GM21528 (cell line): ENCODE data around the gene SFXN5.

Experiments used
- ATAC-seq: cut with Tn5 transposase; IDR thresholded peaks from one replicate; pipeline ENCODE4 v1.9.1; 2021; ENCODE audit warnings: mild to moderate bottlenecking, moderate library complexity; ENCODE audit not compliant: unreplicated experiment, low FRiP score

Gene SFXN5

DNA sequence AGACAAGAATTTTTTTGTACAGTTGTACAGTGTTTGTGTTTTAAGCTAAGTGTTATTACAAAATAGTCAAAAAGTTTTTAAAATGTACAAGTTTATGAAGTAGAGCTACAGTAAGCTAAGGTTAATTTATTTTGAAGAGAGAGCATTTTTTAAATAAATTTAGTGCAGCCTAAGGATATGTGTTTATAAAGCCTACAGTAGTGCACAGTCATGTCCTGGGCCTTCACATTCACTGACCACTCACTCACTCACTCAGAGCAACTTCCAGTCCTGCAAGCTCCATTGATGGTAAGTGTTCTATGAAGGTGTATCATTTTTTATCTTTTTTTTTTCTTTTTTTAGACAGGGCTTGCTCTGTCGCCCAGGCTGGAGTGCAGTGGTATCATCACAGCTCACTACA, 44.2 kb downstream of the SFXN5 start:
- ATAC-seq, result no peak

GRCh38 chr2:73023497-73023896, 48.0 kb downstream of the SFXN5 start:
- no peak for ATAC-seq

DNA sequence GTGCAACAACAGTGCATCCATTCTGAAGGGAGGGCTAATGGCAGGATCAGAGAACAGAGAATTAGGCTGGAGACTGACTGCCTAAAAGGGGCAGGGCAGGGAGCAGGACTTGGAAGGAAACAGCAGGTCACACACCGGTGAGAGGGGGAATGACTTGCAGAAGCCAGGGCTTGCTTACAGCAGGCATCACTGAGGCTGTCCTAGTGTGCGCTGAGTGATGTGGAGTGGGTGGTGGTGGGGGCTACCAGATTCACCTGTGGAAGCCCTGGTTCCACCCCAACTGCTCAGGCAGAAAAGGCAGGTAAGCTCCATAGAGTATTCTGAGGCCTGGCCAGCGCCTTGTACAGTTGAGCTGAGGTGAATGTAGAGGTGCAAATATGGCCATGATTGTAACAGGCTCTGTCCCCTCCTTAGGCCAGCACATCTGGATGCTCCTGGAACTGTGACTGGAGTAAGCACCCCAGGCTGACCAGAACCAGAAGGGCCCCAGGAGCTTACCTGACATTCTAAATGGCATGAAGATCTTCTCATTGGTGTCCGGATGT, 49.4 kb downstream of the SFXN5 start:
- ATAC-seq, result no peak

DNA sequence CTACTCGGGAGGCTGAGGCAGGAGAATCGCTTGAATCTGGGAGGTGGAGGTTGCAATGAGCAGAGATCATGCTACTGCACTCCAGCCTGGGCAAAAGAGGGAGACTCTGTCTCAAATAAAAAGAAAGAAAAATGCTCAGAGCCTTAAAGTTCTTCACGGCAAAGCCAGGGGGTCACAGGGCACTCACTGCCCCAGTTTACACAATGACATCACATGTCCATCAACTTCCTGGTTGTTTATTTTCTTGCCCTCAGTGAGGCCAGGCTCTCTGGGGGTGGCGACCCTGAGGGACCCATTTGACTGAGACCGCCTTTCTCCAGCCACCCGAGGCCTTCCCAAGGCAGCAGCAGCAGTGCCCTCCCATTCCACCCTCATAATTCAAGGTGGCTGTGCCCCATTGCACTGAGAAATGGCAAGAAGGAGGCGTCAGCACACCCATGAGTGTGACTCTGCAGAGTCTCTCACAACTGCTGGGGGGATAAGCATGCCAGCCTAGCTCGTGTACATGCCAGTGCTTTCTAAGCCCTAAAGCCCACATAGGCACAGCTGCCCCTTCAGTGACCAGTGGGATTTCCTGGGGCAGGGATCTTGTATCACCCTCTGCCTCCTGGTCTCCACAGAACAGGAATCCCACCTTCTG, 50.0 kb downstream of the SFXN5 start:
- no peak for ATAC-seq

GRCh38 chr2:73020657-73021370, 50.7 kb downstream of the SFXN5 start:
- ATAC-seq, result no peak

DNA sequence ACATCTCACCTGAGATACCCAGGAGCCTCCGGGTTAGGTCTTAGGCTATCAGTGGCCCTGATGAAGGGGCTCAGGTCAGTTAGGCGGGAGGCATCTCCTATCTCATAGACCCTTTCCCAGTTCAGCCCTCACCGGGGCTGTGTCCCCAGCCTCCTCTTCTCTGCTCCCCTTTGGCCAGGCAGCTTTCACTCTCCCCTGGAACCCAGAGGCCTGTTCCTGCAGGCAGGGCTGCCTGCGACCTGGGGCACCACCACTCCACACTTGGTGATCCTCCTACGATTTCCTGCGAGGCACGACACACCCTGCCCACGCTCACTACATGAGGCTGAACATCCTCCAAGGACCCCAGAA, 51.2 kb downstream of the SFXN5 start:
- no peak for ATAC-seq

- ATAC-seq, result no peak
Measured at GRCh38 chr2:73018188-73018825, 53.2 kb downstream of the SFXN5 start.

DNA sequence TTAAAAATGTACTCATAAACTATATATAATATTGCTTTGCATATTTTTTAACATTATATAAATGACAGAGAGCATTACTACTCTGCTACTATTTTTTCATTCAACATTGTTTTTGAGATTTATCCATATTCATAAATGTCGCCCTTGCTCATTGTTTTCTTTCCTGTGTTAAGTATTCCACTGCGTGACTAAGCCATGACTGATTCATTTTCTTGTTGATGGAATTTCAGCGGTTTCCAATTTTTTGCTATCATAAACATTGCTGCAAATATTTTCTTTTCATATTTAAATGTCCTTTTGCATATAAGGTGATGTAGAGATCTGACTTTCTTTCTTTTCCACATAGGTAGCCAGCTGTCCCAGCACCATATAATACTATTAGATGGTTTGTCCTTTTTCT, 57.6 kb downstream of the SFXN5 start:
- ATAC-seq, result no peak

DNA sequence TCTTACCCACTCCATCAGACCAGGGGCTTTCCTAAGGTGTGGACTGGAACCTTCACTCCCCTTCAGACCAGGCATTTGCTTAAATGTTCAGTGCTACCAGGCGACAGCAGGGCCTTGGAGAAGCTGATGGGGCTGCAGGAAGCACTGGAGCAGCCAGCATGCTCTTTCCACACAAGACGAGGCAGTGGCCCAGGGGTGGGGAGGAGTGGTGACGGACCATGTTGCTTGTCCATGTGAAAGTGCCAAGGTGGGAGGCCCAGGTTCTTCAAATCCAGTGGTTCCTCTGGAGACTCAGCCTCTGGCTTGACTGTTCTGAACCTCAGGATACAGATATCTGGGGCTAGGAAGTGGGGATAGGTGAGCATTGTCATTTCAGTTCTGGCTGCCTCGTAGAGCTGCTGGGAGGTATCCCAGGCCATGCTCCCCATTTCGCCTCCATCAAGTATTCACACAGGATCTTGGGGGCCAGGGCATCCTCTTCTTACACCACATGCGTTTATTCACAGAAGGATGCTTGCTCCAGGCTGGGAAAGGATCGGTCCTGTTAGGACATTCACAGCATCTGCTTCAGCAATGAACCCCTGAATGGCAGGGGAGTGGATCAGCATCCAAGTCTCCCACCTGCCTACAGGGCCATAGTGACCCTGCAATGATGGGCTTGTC, 62.2 kb downstream of the SFXN5 start:
- ATAC-seq, result no peak

GRCh38 chr2:73008766-73009135, 62.8 kb downstream of the SFXN5 start:
- ATAC-seq, result no peak

DNA sequence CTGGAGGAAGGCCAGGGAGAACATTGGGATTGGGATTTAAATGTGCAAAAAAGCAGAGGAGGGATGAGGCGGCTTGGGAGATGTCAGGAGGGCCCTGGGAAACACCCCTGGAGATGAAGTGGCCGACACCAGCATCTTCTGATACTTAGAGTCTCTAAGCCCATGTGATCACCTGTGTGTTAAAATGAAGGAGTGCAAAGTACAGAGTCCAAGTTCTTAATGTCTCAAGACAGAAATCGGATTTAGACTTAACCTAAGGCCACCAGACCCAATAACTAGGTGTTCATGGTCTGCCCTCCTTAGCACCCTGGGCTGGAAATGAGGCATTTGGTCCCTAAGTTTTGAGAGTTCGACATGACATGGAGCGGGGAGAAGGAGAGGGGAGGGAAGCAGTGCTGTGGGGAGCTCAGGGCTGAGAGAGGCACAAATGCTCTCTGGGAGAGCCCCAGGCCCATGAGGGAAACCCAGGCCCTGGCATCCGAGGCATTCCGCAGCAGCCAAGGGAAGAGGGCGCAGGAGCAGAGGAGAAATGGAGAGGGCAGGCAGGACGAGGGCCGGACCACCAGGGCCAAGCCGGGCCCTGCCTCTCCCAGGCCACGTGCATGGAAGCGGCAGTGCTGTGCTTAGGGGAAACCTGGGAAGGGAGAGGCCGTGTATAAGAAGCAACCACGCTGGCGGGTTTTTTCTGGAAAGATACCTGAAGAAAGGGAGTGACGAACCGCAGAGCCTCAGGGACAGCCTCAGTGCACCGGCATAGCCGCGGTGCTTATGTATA, 63.3 kb downstream of the SFXN5 start:
- ATAC-seq, result no peak

- ATAC-seq, result no peak
Measured at GRCh38 chr2:73006969-73007710, 64.4 kb downstream of the SFXN5 start.

DNA sequence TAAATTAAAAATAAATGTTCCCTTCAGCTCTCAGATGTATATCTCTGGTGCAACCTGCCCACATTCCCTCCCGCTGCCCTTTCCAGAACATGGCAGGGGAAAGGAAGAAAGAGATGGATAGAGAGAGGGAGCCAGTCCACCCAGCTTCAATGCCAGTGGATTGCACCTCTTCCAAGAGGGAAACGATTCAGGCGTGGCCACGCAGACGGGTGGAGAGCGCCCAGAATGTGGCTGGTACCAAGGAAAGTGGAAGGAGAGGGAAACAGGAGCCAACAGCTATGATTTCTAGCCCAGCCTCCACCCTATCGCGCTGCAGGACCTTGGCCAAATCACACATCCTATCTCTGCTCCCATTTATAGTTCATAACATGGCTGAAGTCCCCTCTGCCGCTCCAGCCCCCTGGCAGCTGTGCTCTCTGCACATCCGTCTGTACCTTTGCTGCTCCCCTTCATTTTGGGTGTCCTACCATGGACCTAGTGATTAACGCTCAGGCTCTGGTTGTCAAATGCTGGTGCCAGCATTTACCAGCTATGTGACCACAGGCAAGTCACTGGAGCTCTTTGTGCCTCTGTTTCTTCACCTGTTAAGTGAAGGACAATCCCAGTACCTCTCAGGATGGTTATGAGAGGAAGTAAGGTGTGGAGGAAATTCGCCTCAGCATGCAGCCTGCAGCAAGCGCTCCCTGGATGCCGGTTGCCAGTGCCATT, 66.5 kb downstream of the SFXN5 start:
- no peak for ATAC-seq

DNA sequence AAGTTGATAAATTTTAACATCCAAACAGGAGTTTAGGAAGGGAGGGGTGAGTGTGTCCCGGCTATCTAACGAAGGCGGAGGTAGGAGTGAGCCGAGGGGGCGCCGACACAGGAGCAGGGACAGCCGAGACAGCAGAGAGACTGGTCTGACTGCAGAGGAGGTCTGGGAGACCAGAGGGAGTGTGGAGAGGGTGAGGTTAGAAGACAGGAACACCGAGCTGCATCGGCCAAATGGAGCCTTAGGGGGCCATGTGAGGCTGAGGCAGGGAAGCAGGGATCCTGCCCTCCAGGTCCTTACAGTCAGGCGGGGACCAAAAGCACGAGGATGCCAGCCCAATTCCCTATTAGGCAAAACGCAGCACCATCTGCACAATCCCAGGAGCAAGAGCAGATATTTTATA, 67.0 kb downstream of the SFXN5 start:
- no peak for ATAC-seq

DNA sequence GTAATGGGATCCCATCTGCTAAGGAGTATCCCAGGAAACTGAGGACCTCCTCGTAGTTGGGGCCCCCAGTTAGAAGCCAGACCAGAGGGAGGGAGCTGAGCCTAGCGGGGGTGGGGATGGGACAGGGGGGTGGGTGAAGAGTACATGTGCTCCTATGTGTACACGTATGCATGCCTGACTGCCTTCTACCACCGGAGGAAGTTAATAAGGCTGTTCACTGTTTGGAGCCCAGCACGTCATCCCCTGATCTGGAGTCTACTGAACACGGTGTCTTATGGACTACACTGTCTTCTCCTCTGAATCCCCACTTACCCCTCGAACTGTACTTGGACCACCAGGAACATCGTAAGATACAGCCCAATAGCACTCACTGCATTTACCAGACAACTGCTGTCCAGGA, 68.5 kb downstream of the SFXN5 start:
- ATAC-seq, result no peak

DNA sequence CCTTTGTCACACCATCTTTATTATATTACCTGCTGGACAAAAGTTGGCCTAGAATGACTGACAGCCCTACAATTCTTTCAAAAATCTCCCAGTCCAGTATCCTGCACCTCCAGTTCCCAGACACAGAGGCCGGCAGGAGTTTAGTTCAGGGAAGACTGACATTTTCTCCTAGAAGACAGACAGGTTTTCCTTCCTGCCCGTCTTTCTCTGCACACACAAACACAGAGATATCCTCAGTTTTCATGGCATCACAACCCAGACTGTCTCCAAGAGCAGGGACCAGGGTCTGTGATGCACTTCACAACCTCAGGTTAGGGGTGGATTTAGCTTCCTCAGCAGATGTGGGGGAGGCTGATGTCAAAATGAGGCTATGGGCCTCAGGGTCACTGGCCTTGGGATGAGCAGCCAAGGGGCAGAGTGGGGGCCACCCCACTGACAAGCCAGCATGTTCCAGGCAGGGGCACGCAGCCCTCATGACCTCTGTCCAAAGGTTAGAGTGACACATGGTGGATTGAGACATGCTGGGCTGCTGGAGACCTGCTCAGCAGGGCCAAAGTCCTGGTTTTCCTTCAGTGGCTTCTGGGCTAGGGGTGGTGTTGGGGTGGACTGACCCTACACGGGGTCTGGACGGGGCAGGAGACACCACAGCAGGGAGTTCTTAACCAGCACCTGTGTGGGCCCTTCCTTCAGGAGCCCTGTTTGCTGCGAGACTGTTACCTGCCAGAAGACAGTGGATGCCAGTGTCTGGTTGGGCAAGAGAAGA, 70.5 kb downstream of the SFXN5 start:
- ATAC-seq, result no peak

DNA sequence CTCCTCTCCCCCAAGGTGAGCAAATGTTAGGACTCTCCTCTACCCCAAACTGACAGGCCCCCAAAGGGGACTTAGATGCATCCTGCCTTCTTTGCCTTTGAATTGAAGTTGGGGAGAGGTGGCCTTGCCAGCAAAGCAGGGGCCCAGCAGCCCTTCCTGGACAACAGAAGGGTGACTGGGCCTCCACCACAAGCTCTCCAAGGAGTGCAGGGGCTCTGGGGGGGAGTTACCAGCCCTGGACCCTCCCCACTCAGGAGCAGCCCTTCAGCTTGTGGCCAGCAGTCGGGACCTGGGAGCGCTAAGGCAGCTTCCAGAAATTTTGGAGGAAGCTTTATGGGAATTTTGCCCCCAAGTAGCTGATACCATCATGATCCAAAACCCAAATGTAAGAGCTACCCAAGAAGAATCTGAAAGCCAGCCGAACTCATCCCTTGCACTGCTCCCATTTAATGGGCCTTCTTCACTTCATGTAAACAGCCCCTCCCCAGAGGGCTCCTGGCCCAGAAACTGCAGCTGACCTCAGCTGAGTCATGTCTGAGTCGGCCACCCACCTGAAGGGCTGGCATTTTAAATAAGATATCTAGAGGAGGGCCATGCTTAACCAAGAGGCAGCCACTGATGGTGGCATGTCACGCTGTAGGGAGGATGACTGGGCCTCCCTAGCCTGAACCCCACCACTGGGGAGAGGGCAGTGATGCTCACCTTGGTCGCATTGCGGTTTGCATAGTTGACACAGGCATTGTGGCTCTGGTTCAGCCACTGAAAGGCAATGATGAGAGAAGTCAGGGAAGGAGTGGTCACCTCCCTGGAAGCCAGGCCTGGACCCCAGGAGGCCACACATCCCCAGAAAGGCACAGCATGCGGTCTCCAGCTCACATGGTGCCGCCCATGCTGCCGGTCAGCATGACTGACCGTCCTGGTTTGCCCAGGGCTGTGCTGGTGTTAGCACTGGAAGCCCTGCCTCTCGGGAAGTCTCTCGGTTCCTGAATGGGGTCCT, 71.5 kb downstream of the SFXN5 start:
- ATAC-seq, result no peak
